HG02623 (cell line): ENCODE measurements around the gene KIF24.
"Not testable (repeated sequence)": the region's sequence is repeated elsewhere in the genome, so short reads cannot be mapped to it uniquely, and the experiment has no call there.

ENCODE experiments used
- ATAC-seq: cut with Tn5 transposase; IDR thresholded peaks from one replicate; pipeline ENCODE4 v1.9.1; 2021; ENCODE audit warnings: moderate library complexity; ENCODE audit not compliant: unreplicated experiment

The KIF24 gene

GRCh38 chr9:34366365-34366764, 37.3 kb upstream of the KIF24 start:
- no peak for ATAC-seq

DNA sequence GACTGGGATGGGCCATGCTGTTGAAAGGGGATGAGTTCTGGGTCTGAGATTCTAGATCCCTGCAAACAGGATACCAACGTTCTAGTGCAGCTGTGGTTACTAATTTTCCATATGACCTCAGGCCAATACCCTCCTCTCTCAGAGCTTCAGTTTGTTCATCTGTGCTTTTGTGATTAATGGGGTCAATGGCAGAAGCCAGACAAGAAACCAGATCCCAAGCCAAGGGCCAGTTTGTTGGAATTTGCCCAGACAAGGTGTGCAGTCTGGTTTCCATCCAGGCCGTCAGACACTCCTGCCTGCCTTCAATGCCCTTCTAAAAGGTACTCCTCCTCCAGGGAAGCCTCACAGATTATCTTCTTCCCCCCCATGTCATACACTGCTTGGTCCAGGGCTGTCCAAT, 36.2 kb upstream of the KIF24 start:
- no peak for ATAC-seq

DNA sequence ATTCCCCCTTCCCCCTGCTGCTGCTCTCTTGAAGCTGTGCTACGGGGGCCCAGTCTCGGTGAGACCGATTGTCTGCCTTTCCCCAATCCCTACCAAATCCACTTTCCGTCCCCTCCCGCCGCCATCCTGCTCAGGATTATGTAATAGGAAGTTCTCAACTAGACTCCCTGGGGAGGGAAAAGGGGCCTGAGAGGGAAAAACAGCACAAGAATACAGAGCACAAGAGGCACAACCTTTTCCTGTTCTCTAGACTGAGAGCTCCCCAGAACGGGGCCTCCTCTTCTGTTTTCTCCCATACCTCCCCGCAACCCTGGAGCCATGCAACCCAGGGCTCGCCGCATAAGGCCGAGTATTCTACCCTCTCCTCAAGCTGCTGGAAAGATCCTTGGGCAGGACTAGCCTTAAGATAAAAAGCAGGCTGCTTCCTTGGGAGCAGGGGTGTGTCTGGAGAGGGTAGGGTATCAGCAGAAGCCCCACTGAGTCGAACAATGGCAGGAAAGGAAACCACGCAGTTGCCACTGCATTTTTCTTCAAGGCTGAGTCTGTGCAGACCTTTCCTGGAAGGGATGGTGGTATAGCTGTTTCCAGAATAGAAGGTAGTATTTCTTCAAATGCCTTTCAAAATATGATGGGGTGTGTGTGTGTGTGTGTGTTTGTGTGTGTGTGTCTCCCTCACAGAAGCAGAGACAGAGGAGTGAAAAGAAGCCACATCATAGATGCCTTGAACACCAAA, 34.7 kb upstream of the KIF24 start:
- ATAC-seq = no peak

GRCh38 chr9:34362614-34363214, 33.6 kb upstream of the KIF24 start:
- ATAC-seq = no peak

DNA sequence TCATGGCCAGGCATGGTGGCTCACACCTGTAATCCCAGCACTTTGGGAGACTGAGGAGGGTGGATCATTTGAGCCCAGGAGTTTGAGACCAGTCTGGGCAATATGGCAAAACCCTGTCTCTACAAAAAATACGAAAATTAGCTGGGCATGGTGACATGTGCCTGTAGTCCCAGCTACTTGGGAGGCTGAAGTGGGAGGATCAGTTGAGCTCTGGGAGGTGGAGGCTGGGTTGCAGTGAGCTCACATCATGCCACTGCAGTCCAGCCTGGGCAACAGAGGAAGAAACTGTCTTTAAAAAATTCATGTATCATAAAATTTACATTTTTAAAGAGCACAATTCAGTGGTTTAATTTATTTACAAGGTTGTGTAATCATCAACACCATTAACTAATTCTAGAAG, 23.9 kb upstream of the KIF24 start:
- ATAC-seq = not testable (repeated sequence)

GRCh38 chr9:34352122-34352652, 23.1 kb upstream of the KIF24 start:
- not testable (repeated sequence) for ATAC-seq

- no peak for ATAC-seq
These were observed 20.3 kb upstream of the KIF24 start for GRCh38 chr9:34349324-34349723.

- no peak for ATAC-seq
These were observed 18.7 kb upstream of the KIF24 start for GRCh38 chr9:34347800-34348158.

DNA sequence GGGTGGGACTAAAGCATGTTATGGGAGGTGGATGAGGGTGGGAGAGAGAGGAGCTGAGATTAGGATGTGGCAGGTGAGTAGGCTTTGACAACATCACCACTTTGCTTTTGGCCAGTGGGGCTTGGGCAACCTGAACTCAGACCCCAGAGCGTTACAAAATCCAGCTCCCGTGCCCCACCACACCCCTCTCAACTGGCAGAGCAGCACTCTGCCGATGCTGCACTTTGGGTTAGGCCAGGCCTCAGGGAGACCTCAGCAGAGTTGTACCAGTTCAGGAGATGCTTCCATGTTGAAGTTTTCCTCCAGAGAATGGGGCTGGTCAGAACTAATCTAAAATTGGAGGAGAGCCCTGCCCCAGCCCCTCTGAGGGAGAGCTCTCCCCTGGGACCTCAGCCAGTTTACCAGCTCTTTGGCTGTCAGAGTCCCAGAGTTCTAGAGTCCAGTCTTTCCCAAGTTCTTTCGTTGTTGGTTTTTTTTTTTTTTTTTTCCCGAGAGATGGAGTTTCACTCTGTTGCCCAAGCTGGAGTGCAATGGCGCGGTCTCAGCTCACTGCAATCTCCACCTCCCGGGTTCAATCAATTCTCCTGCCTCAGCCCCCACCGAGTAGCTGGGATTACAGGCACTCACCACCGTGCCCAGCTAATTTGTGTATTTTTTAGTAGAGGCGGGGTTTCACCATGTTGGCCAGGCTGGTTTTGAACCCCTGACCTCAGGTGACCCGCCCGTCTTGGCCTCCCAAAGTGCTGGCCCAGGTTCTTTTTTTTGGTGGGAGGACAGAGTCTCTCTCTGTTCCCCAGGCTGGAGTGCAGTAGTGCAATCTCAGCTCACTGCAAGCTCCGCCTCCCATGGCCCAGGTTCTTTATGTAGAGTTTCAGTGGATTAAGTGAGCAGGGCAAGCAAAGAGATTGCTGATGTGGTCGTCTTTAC, 18.1 kb upstream of the KIF24 start:
- ATAC-seq = no peak

DNA sequence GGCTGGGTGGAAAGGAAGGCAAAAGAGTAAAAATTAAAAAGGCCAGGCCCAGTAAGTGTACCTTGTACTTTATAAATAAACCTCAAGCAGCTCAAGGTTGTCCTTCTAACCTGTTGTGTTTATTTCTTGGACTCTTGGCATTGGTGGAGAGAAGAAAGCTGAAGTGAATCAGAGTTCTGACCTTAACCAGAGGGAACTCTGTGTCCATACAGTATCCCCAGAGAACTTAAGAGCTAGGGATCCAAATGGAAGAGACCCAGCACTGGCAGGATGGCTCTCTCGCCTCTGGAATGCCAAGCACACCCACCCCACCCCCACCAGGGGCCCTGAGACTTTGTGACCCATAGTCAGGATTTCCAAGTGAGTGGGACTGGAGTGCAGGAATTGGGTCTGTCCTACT, 14.5 kb upstream of the KIF24 start:
- ATAC-seq = no peak

GRCh38 chr9:34343090-34343489, 14.0 kb upstream of the KIF24 start:
- no peak for ATAC-seq

- ATAC-seq = no peak
These were observed 12.7 kb upstream of the KIF24 start for GRCh38 chr9:34341659-34342295.

GRCh38 chr9:34338665-34339385, 9.8 kb upstream of the KIF24 start:
- ATAC-seq = no peak

GRCh38 chr9:34338079-34338478, 9.0 kb upstream of the KIF24 start:
- ATAC-seq = not testable (repeated sequence)

GRCh38 chr9:34337403-34337802, 8.3 kb upstream of the KIF24 start:
- no peak for ATAC-seq

- no peak for ATAC-seq
These were observed 6.3 kb upstream of the KIF24 start for GRCh38 chr9:34335376-34335775.

- no peak for ATAC-seq
These were observed 5.8 kb upstream of the KIF24 start for GRCh38 chr9:34334916-34335315.

DNA sequence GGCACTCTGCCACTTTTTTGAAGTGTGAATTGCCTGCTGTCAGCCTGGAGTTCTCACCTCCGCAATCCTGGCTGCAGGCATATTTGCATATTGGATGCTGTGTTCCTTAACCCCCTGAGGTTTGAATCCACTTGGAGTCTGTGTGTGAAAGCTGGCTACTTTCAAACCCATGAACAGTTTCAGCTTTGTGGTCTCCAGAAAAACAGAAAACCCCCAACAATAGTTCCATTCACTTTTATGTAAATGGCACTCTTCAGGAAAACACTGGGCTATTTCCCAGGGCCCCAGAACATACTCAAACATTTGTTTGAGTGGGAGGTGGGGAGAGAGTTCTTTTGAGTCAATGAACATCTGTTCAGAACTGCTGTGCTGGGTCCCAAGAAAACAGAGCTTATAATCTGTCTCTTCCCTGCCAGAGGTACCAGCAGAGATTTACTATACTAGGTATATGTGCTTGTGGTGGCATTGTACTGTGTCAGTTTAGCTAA, 5.3 kb upstream of the KIF24 start:
- no peak for ATAC-seq

DNA sequence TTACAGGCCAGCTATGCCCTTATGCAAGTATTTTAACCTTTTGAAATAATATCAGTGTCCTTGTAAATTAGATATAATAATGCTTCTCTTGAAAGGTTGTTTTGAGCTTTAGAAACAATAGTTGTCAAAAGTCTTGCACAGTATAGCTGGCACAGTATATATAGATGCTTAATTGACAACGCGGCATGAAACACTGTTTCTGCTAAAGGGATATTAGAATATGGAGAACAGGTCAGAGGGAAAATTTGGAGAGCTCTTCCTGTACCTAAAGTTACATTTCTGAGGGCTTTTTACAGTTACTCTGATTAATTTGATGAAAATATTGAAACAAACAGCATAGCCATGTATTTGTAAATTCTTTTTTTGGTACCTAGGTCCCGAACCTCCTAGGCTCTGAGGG, 4.8 kb upstream of the KIF24 start:
- no peak for ATAC-seq
